GM12872 (cell line): ENCODE measurements around the gene IMP3.
A peak's percentile ranks its signal among the peaks of the same experiment; 100 is the strongest.

ENCODE experiments used
- TF ChIP-seq, protein P1 (sequence below): IDR thresholded peaks from 3 replicates; pipeline ENCODE4 v1.5.1; 2011; ENCODE audit warnings: low read depth, mild to moderate bottlenecking, low read length, moderate library complexity; ENCODE audit not compliant: insufficient read depth

Gene IMP3, protein sequence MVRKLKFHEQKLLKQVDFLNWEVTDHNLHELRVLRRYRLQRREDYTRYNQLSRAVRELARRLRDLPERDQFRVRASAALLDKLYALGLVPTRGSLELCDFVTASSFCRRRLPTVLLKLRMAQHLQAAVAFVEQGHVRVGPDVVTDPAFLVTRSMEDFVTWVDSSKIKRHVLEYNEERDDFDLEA

DNA sequence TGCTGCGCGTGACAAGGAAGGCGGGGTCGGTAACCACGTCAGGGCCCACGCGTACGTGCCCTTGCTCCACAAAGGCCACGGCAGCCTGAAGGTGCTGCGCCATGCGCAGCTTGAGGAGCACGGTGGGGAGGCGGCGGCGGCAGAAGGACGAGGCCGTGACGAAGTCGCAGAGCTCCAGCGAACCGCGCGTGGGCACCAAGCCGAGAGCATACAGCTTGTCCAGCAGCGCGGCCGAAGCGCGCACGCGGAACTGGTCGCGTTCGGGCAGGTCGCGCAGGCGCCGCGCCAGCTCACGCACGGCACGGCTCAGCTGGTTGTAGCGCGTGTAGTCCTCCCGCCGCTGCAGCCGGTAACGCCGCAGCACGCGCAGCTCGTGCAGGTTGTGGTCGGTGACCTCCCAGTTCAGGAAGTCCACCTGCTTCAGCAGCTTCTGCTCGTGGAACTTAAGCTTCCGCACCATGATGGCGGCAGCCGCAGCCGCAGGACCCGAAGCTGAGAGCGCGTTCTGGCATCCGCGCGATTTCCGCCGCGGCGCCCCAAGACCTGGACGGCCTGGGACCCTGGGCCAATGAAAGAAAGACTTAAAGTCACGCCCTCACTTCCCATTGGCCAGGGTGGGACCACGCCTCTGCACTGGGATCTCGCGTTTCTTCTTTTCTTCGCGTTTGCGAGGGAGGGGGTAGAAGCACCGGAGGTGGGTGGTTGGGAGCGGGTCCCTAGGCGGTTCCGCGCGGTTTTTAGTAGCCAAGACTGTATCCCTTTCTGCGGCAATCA is at the start of gene IMP3:
TSS of gene IMP3 (minus strand) at position 516 of the 774 bp plus-strand sequence. CDS start at position 460, 56 bp downstream.
- TF ChIP-seq, protein P1, sequence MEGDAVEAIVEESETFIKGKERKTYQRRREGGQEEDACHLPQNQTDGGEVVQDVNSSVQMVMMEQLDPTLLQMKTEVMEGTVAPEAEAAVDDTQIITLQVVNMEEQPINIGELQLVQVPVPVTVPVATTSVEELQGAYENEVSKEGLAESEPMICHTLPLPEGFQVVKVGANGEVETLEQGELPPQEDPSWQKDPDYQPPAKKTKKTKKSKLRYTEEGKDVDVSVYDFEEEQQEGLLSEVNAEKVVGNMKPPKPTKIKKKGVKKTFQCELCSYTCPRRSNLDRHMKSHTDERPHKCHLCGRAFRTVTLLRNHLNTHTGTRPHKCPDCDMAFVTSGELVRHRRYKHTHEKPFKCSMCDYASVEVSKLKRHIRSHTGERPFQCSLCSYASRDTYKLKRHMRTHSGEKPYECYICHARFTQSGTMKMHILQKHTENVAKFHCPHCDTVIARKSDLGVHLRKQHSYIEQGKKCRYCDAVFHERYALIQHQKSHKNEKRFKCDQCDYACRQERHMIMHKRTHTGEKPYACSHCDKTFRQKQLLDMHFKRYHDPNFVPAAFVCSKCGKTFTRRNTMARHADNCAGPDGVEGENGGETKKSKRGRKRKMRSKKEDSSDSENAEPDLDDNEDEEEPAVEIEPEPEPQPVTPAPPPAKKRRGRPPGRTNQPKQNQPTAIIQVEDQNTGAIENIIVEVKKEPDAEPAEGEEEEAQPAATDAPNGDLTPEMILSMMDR, result no peak

DNA sequence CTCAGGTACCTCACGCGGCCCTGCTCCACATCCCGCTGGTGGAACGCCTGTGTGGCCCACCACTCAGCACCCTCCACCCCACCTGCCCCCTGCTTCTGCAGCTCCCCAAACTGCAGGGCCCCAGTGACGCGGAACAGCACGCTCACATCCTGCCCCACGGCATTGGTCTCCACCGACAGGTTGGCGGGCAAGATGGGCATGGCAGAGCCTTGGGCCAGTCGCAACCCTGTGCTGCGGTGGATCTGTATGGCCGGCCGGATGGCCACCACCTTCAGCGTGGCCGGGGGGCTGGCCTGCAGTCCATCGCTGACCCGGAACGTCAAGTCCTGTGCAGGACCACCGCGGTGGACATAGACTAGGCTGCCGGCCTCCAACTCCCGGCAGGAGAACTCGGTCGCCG is 48.8 kb upstream of the IMP3 start:
- TF ChIP-seq, protein P1, result no peak

DNA sequence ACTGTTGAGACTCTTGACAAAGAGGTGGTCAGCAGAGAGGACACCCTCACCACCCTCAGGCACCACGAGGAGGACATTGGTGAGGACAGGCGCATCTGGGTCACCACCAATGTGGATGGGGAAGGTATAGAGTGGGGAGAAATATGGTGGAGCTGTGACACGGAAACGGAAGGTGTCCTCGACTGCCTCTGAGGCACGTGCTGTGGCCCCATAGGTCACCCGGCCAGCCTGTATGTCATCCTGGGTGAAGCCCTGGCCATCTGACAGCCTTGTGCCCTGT is 48.2 kb upstream of the IMP3 start:
- TF ChIP-seq, protein P1, result no peak

DNA sequence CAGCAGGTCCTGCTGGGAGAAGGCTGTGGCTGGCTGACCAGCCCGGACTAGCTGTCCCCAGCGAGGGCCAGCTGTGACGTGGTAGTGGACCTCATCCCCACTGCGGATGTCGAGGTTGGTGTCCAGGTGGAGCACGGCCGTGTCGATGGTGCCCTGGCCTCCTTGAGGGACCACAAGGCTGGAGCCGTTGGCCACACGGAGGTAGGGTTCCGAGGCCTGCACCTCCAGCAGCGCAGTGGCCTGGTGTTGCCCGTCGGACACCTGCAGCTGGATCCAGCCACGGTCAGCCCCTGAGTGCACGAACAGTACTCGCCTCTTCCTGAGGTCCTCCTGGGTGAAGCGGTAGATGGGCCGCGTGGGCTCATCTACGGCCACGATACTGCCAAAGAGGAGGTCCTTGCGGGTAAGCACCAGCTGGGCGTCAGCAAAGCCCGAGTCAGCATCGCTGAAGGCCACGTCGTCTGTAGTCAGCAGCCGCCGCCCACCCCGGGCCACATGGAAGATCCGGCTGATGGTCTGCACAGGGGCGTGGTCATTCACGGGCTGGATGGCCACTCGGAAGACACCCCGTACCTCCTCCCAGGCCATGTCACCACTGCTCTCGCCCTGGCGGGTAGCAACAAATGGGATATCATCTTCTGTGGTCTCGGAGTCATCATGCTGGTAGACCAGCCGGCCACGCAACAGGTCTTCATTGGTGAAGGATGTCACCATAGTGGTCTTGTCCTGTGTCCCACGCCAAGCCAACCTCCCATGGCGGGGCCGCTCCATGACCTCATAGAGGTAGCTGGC is 47.7 kb upstream of the IMP3 start:
- TF ChIP-seq, protein P1, result no peak

DNA sequence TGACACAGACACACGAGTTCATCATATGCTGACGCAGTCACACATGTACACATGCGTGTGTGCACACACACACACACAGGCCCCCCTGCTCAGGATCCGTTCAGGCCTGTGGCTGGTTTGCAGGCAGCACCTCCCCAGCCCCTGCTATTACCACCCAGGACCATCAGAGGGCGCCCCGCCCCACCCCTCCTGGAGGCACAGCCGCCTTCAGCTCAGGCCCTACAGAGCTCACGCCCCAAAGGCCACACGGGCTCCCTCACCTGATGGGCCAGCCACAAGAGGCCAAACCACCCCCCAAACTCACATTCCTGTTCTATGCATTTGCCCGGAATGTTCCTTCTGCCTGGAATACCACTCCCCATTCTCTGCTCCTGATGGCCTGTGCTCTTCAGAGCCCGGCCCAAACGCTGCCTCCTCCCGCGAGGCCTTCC is 46.2 kb upstream of the IMP3 start:
- TF ChIP-seq, protein P1, result peak; percentile 71

DNA sequence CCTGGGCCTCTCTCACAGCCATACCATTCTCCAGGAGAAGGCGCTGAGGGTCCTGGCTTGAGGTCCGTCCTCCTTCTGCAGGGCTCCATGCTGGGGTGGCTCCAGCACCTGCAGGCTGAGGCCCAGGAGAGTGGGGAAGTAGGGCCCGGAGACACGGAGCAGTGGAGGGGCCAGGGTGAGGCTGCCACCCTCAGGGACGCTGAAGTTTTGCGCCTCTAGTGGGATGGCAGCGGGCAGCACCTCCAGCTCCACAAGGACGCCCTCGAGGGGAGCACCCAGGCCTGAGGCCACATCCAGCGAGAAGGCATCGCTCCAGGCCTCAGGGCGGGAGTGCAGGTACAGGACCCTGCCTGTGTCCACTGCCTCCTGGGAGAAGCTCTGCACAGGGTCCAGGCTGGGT is 45.2 kb upstream of the IMP3 start:
- TF ChIP-seq, protein P1, result no peak; the same call in 2 of the 3 replicates

DNA sequence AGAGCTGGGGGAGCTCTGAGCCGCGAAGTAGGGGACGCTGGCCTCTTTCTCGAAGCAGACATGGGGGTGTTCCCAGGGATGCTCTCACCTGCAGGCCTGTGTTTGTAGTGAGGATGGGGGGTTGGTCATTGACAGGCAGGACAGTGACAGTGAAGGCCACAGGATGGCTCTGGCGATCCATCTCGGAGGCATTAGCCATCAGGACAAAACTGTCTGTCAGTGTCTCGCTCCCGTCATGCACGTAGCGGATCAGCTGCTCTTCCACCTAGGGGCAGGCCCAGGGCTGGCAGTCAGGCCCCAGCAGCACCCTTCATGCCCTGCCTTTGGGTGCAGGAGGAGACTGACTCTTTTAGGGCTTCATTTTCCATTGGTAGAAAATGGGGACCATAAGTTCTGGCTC is 44.6 kb upstream of the IMP3 start:
- TF ChIP-seq, protein P1, result no peak
